Astrocyte of the spinal cord (primary cell): ENCODE measurements around the gene GORAB.

Experiments
- DNase-seq: peaks from one replicate; pipeline ENCODE4 v3.0.0; 2011; ENCODE audit warnings: low read depth, low spot score
- H3K4me3 ChIP-seq: 2 replicates; pipeline ENCODE4 v1.5.1; 2011; ENCODE audit warnings: low read depth, mild to moderate bottlenecking, low read length, moderate library complexity
- in situ Hi-C: cut with HindIII; loops from 2 replicates; pipeline ENCODE4 v1.10.0; 2017; ENCODE audit warnings: low sequenced_read_pairs
- TF ChIP-seq, protein P1 (sequence below): IDR thresholded peaks from 2 replicates; pipeline ENCODE4 v1.5.1; 2012; ENCODE audit warnings: low read depth, mild to moderate bottlenecking, low read length, inconsistent platforms

Gene GORAB

DNA sequence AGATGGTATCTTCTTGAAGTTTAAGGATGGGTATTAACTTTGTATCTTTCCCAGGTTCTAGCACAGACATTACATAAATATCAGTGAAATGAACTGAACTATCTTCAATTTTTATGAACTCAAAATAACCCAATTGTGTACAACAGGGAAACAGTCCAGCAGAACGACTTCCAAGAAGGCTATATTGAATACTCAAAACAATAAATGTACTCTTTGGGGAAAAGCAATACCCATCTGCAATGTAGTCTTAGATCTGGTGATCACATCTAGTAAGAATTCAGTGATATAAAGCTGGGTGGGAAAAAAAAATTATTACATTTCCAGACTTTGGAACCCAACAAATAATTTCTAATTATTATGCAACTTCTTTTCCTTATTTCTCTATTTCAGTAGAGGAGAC lies 33.1 kb upstream of the GORAB start:
- H3K4me3 ChIP-seq: no peak overlapping the region
- TF ChIP-seq, protein P1, sequence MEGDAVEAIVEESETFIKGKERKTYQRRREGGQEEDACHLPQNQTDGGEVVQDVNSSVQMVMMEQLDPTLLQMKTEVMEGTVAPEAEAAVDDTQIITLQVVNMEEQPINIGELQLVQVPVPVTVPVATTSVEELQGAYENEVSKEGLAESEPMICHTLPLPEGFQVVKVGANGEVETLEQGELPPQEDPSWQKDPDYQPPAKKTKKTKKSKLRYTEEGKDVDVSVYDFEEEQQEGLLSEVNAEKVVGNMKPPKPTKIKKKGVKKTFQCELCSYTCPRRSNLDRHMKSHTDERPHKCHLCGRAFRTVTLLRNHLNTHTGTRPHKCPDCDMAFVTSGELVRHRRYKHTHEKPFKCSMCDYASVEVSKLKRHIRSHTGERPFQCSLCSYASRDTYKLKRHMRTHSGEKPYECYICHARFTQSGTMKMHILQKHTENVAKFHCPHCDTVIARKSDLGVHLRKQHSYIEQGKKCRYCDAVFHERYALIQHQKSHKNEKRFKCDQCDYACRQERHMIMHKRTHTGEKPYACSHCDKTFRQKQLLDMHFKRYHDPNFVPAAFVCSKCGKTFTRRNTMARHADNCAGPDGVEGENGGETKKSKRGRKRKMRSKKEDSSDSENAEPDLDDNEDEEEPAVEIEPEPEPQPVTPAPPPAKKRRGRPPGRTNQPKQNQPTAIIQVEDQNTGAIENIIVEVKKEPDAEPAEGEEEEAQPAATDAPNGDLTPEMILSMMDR: no peak
- DNase-seq: no peak
- in situ Hi-C loops: no loop called here

DNA sequence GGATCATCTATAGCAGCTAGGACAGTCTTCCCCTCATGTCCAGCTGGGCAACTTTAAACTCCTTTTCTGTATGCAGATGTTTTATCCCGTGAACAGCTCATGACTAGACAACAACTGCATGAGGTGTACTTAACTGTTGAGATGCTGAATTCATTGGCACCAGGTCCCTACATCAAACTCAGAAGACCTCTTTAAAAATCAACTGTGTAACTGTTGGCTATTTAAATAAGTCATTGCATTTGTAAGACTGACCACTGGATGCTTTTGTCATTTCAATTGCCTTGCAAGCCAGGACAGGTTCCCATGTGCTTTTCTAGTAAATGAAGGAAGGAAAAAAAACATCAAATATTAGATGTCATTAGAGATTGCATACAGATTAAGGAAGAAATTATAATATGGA lies 28.3 kb upstream of the GORAB start:
- in situ Hi-C loops: no loop called here
- no peak for DNase-seq
- H3K4me3 ChIP-seq: no peak overlapping the region
- TF ChIP-seq, protein P1: no peak

DNA sequence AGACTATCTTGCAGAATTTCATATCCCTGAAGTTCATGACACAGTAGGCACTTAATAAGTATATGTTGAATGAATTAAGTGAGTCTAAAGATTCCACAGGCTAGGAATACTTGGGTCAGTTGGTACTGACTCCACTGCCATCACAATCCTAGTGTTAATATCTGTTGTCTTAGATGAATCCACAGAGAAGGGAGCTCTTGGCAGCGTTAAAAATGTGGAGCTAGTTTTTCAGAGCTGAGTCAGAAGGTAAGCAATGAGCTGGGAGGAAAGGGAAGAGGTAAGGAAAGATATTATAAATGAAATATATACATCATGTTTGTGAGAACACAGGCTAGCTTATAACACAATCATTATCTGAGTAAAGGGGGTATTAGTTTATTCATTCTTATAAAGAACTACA lies 21.8 kb upstream of the GORAB start:
- peak; percentile 25 for DNase-seq
- TF ChIP-seq, protein P1: no peak
- in situ Hi-C loops: no loop called here
- no peak overlapping the region for H3K4me3 ChIP-seq

DNA sequence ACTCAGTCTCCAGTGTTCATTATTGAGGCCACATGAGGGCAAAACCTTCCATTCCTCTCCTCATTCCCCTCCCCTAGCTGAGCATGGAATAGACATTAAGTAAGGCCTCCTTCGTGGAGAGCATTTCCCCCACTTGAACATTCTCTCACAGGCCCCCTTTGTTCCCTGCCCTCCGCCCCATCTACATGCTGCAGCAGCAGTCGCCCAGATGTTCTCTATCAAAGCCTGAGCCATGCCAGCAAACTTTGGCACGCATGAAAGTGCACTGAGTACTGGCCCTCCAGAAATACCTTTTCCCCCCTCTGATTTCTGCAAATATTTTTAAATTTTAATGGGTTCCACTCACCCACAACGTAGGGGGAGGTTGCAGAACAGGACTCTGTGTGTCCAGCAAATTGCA lies 20.9 kb upstream of the GORAB start:
- TF ChIP-seq, protein P1: no peak
- in situ Hi-C loops: no loop called here
- no peak for DNase-seq
- no peak overlapping the region for H3K4me3 ChIP-seq

DNA sequence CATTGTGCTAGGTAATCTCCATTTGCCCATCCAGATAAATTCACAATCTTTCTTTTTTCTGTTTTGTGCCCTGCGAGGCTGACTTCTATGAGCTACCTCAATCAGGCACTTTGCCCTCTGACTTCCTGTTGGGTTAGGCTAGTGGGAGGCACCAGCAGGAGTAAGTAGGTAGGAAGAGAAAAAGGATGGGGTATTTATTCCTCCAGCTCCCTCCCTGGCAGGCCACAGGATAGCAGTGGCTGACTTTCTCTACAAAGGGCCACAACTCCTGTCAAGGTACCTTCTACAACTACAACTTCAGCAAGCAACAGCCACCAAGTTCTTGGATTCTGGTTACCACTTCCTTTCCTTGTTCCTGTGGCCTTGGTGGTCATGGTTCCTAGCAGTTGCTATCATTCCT lies 18.8 kb upstream of the GORAB start:
- in situ Hi-C loops: no loop called here
- H3K4me3 ChIP-seq: no peak overlapping the region
- TF ChIP-seq, protein P1: no peak
- no peak for DNase-seq

DNA sequence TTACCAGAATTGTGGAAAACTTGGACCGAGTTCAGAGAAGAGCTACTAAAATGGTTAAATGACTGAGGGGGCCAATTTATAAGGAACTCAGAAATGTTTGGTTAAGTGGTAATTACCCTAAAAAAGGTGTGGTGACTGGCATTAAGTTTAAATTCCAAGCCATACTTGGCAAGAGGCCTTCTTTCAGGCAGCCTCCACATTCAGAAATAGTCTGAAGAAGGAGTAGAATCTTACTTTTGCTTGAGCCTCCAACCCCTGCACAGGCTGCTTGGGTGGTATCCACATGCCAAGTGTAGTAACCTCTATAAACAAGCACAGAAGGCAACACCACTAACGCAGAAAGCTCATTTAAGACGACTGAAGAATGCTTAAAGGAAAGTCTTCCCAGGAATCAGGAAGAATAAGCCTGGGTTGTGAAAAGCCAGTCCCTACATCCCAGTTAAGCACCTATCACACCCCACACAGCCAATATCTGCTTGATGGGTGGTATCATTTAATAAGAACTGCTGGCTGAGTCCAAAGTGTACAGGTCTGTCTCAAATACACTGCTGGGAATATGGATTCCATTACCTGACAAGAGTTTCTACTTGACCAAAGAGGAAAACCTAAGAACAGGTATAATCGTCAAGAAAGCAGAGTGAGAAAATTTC lies 13.7 kb upstream of the GORAB start:
- in situ Hi-C loops: no loop called here
- TF ChIP-seq, protein P1: no peak
- DNase-seq: no peak
- no peak overlapping the region for H3K4me3 ChIP-seq

DNA sequence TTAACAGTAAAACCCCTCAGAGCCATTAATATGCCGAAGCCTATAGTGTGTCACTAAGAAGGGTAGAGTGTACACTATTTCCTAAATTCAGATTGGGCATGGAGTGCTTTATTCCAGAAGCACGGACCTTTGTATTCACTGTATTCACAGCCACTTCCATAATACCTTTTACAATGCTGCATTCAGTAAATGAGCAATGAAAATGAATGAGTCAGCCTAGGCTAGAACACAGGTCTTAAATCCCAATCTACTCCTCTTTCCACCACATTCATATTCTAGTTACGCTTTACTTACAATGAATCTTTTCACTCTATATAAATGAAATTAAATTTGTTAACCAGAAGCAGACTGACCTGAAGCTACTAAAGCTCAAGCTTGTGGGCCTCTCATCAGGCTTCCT lies 13.0 kb upstream of the GORAB start:
- H3K4me3 ChIP-seq: no peak overlapping the region
- TF ChIP-seq, protein P1: no peak
- peak; percentile 24 for DNase-seq
- in situ Hi-C loops: no loop called here
